CD14-positive monocyte (primary cell): Measurements from ENCODE around the gene TSPAN31. TPM values are rescaled to one million over a fixed set of nuclear protein-coding genes. Genes with fewer than 3 reads are reported as not detected.
A peak's percentile ranks its signal among the peaks of the same experiment; 100 is the strongest.

Experiments
- DNase-seq, 3 donors: peaks; one replicate each; pipeline ENCODE4 v3.0.0-alpha.2; 2011 to 2022
- H2AFZ ChIP-seq: 2 replicates; pipeline ENCODE4 v1.6.0; 2012; ENCODE audit warnings: mild to moderate bottlenecking, low read depth, low read length, inconsistent platforms; ENCODE audit not compliant: insufficient read depth, poor library complexity, severe bottlenecking
- H3K27ac ChIP-seq, 2 donors: 1 replicate in 1 of 2; 2 replicates in 1 of 2; pipeline ENCODE4 v1.5.1; 2012 to 2013; ENCODE audit warnings: low read length in 2 of 2, control low read depth in 1 of 2, inconsistent platforms in 1 of 2, low read depth in 1 of 2, mild to moderate bottlenecking in 1 of 2
- H3K27me3 ChIP-seq, 2 donors: one replicate each; pipeline versions ENCODE4 v1.6.0 to v1.6.1; 2011 to 2013; ENCODE audit warnings: low read length in 2 of 2; ENCODE audit not compliant: control insufficient read depth in 2 of 2, insufficient read depth in 2 of 2
- H3K36me3 ChIP-seq, 2 donors: replicated peaks in 1 of 2; 1 replicate in 1 of 2; 2 replicates in 1 of 2; pipeline versions ENCODE4 v1.5.1 to v1.6.1; 2012 to 2013; ENCODE audit warnings: low read length in 2 of 2, control low read depth in 1 of 2, inconsistent platforms in 1 of 2, mild to moderate bottlenecking in 1 of 2; ENCODE audit not compliant: insufficient read depth in 2 of 2, control insufficient read depth in 1 of 2
- H3K4me1 ChIP-seq, 2 donors: 1 replicate in 1 of 2; 2 replicates in 1 of 2; pipeline versions ENCODE4 v1.5.1 to v1.6.1; 2012 to 2013; ENCODE audit warnings: low read length in 2 of 2, control low read depth in 1 of 2, inconsistent platforms in 1 of 2, mild to moderate bottlenecking in 1 of 2, moderate library complexity in 1 of 2; ENCODE audit not compliant: insufficient read depth in 2 of 2, control insufficient read depth in 1 of 2
- H3K4me2 ChIP-seq: replicated peaks from 2 replicates; pipeline ENCODE3; 2012; ENCODE audit warnings: low read length, moderate library complexity, mild to moderate bottlenecking; ENCODE audit not compliant: poor library complexity, severe bottlenecking; ENCODE audit errors: extremely low read depth
- H3K4me3 ChIP-seq, 3 experiments: fragments of 200-600 bp in 1 of 3; sonication (generic) in 1 of 3; replicated peaks in 1 of 3; 1 replicate in 2 of 3; 2 replicates in 1 of 3; pipeline ENCODE4 v1.5.1; 2011 to 2013; ENCODE audit warnings: low read length in 3 of 3, mild to moderate bottlenecking in 3 of 3, control low read depth in 2 of 3, low read depth in 2 of 3, inconsistent platforms in 1 of 3, moderate library complexity in 1 of 3
- H3K79me2 ChIP-seq: 2 replicates; pipeline ENCODE4 v1.6.0; 2012; ENCODE audit warnings: mild to moderate bottlenecking, control low read depth, inconsistent platforms, low read length, moderate library complexity; ENCODE audit not compliant: insufficient read depth
- H3K9ac ChIP-seq: 2 replicates; pipeline ENCODE4 v1.6.0; 2017; ENCODE audit warnings: low read length, mild to moderate bottlenecking; ENCODE audit not compliant: insufficient read depth, poor library complexity, severe bottlenecking
- H3K9me3 ChIP-seq, 2 donors: replicated peaks in 1 of 2; 1 replicate in 1 of 2; 2 replicates in 1 of 2; pipeline versions ENCODE4 v1.5.1 to v1.6.1; 2012 to 2013; ENCODE audit warnings: low read length in 2 of 2, control low read depth in 1 of 2; ENCODE audit not compliant: control insufficient read depth in 1 of 2, insufficient read depth in 1 of 2
- H4K20me1 ChIP-seq: 2 replicates; pipeline ENCODE4 v1.6.0; 2012; ENCODE audit warnings: mild to moderate bottlenecking, low read length, control low read depth, moderate library complexity; ENCODE audit not compliant: insufficient read depth
- H3K27ac Mint-ChIP-seq, 7 donors: one replicate each; pipeline ENCODE4 v1.8.0; 2020; ENCODE audit warnings: mild to moderate bottlenecking in 7 of 7, mixed read lengths in 7 of 7, moderate library complexity in 6 of 7, inconsistent platforms in 2 of 7
- H3K27me3 Mint-ChIP-seq, 3 donors: one replicate each; pipeline ENCODE4 v1.8.0; 2021 to 2022; ENCODE audit warnings: low read depth in 3 of 3, mild to moderate bottlenecking in 3 of 3, mixed read lengths in 3 of 3, moderate library complexity in 3 of 3, inconsistent platforms in 1 of 3
- H3K36me3 Mint-ChIP-seq, 2 donors: one replicate each; pipeline ENCODE4 v1.8.0; 2020; ENCODE audit warnings: mixed read lengths in 2 of 2, inconsistent platforms in 1 of 2, mild to moderate bottlenecking in 1 of 2
- H3K4me1 Mint-ChIP-seq: one replicate; pipeline ENCODE4 v1.8.0; 2020; ENCODE audit warnings: mild to moderate bottlenecking, mixed read lengths
- H3K4me3 Mint-ChIP-seq, 2 donors: one replicate each; pipeline ENCODE4 v1.8.0; 2020; ENCODE audit warnings: mild to moderate bottlenecking in 2 of 2, mixed read lengths in 2 of 2, moderate library complexity in 1 of 2
- H3K9me3 Mint-ChIP-seq, 7 donors: one replicate each; pipeline ENCODE4 v1.8.0; 2020 to 2022; ENCODE audit warnings: mixed read lengths in 7 of 7, mild to moderate bottlenecking in 6 of 7, moderate library complexity in 6 of 7, inconsistent platforms in 2 of 7
- WGBS: methylation state at CpG from one replicate; pipeline ENCODE4 v1.1.5; 2013; ENCODE audit warnings: missing lambda C conversion rate; ENCODE audit not compliant: insufficient coverage; 5-methylcytosine and 5-hydroxymethylcytosine counted together
- intact Hi-C, 2 donors: fragments of 100-400 bp; cut with micrococcal nuclease; formaldehyde crosslinking; loops; one replicate each; pipeline versions ENCODE4 v1.15.0 to v1.15.1; 2023
- polyA plus RNA-seq, 3 donors: library from polyadenylated mRNA; depleted of rRNA in 1 of 3; unstranded in 2 of 3; stranded (reverse) in 1 of 3; fragments of 300-500 nt in 2 of 3; fragments of >200 nt in 1 of 3; fragmentation: Illumina TruSeq in 2 of 3; gene quantifications; 1 replicate in 2 of 3; 2 replicates in 1 of 3; pipeline ENCODE4 v1.2.3, GENCODE V29; 2012 to 2021
- TF ChIP-seq, protein P1 (sequence below): fragments of 200-600 bp; IDR thresholded peaks from one replicate; pipeline ENCODE4 v1.8.0; 2022; ENCODE audit warnings: antibody characterized with exemption, mild to moderate bottlenecking

TSPAN31 gene
- polyA plus RNA-seq, 3 donors: 20.6 to 48.1 (median 43.0) TPM

DNA sequence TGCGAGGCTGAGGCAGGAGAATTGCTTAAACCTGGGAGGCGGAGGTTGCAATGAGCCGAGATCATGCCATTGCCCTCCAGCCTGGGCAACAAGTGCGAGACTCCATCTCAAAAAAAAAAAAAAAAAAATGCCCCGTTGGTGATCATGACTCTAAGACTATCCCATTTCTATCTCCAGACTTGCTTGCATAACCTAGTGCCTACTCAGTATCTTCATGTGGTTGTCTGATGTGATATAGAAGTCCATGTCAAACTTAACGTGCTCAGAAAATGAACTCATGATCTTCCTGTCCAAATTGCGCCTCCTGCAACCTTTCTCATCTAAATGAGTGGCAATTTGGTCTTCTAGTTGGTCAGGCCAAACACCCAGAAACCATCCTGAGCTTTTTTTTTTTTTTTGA is 33.1 kb downstream of the TSPAN31 start:
- peaks cover 52 to 54% of the 10 kb centered on the region in 2 donors for H3K4me1 ChIP-seq
- peaks cover 50% of the 10 kb centered on the region for H3K4me1 Mint-ChIP-seq
- intact Hi-C loops: no loop called here

DNA sequence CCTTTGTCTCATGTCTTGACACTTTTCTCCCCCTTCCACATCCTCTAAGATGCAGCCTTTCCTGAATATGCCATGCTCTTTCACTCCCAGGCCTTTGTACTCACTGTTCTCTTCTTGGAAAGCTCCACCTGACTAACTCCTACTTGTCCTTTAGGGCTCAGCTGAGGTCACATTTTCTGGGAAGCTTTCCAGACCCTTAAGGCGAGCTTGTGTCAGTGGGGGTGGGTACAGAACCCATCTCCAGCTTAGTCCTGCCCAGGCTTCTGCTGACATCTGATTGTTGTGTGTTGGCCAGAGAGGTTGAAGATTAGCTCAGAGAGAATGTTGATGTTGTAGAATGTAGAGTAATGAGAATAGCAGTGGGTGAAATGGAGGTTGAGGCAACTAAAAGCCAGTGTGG is 34.9 kb downstream of the TSPAN31 start:
- no peak overlapping the region for H3K4me3 ChIP-seq
- H3K9me3 Mint-ChIP-seq: peaks cover 0 to 7% (median 0%) of the 10 kb centered on the region in 7 donors
- H3K4me1 ChIP-seq: peaks cover 52 to 53% of the 10 kb centered on the region in 2 donors
- no peaks in the 10 kb centered on the region for H3K9me3 ChIP-seq
- intact Hi-C loops: loop anchor here in 1 of 2 donors (5.0 kb wide), 1 partner anchor 68 kb away; the partner anchor contains the start of gene CTDSP2
- no peak overlapping the region for H3K4me2 ChIP-seq
- peaks cover 5 to 9% of the 10 kb centered on the region in 2 donors for H3K36me3 Mint-ChIP-seq
- no peak overlapping the region for H2AFZ ChIP-seq
- H3K27ac Mint-ChIP-seq: peak overlapping the region in 1 of 7 donors; percentile 36
- H3K79me2 ChIP-seq: peaks cover 17% of the 10 kb centered on the region
- H3K4me3 Mint-ChIP-seq: no peak overlapping the region
- H3K27me3 ChIP-seq: no peaks in the 10 kb centered on the region
- H4K20me1 ChIP-seq: no peaks in the 10 kb centered on the region
- H3K27me3 Mint-ChIP-seq: peaks cover 0 to 4% (median 0%) of the 10 kb centered on the region in 3 donors
- no peak overlapping the region for H3K9ac ChIP-seq
- peaks cover 54% of the 10 kb centered on the region for H3K4me1 Mint-ChIP-seq
- no peaks in the 10 kb centered on the region for H3K36me3 ChIP-seq
- 83% methylated on average over 1 of the region's 1 CpG for WGBS
- TF ChIP-seq, protein P1, sequence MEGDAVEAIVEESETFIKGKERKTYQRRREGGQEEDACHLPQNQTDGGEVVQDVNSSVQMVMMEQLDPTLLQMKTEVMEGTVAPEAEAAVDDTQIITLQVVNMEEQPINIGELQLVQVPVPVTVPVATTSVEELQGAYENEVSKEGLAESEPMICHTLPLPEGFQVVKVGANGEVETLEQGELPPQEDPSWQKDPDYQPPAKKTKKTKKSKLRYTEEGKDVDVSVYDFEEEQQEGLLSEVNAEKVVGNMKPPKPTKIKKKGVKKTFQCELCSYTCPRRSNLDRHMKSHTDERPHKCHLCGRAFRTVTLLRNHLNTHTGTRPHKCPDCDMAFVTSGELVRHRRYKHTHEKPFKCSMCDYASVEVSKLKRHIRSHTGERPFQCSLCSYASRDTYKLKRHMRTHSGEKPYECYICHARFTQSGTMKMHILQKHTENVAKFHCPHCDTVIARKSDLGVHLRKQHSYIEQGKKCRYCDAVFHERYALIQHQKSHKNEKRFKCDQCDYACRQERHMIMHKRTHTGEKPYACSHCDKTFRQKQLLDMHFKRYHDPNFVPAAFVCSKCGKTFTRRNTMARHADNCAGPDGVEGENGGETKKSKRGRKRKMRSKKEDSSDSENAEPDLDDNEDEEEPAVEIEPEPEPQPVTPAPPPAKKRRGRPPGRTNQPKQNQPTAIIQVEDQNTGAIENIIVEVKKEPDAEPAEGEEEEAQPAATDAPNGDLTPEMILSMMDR: no peak
- DNase-seq: no peak
- peak overlapping the region in 1 of 2 donors; percentile 81 for H3K27ac ChIP-seq

More for the DNA sequence above, 33.1 kb downstream of the TSPAN31 start:
- no peak overlapping the region for H3K27ac ChIP-seq
- no peak overlapping the region for H3K27ac Mint-ChIP-seq
- peaks cover 0 to 7% (median 0%) of the 10 kb centered on the region in 7 donors for H3K9me3 Mint-ChIP-seq
- no peak overlapping the region for H3K4me3 ChIP-seq
- H3K27me3 Mint-ChIP-seq: peaks cover 0 to 4% (median 0%) of the 10 kb centered on the region in 3 donors
- no peaks in the 10 kb centered on the region for H3K27me3 ChIP-seq
- H4K20me1 ChIP-seq: no peaks in the 10 kb centered on the region
- no peak overlapping the region for H3K9ac ChIP-seq
- H3K79me2 ChIP-seq: peaks cover 4% of the 10 kb centered on the region
- no peak overlapping the region for H3K4me2 ChIP-seq
- peaks cover 6 to 9% of the 10 kb centered on the region in 2 donors for H3K36me3 Mint-ChIP-seq
- H3K4me3 Mint-ChIP-seq: no peak overlapping the region
- TF ChIP-seq, protein P1: no peak
- no CpG with 5 or more reads among the region's 7 CpGs for WGBS
- no peak overlapping the region for H2AFZ ChIP-seq
- H3K9me3 ChIP-seq: no peaks in the 10 kb centered on the region
- no peaks in the 10 kb centered on the region for H3K36me3 ChIP-seq
- no peak for DNase-seq
